GM18508 (cell line): ENCODE data around the gene CLDN4.

Experiments used
- ATAC-seq: cut with Tn5 transposase; IDR thresholded peaks from one replicate; pipeline ENCODE4 v1.9.1; 2021; ENCODE audit warnings: moderate number of reproducible peaks; ENCODE audit not compliant: insufficient read depth, unreplicated experiment

CLDN4 gene

GRCh38 chr7:73871163-73872011, 40.6 kb downstream of the CLDN4 start:
- ATAC-seq = no peak

- ATAC-seq = no peak
These were observed 41.5 kb downstream of the CLDN4 start for GRCh38 chr7:73872056-73872908.

GRCh38 chr7:73876361-73876760, 45.6 kb downstream of the CLDN4 start:
- no peak for ATAC-seq

GRCh38 chr7:73876973-73877372, 46.2 kb downstream of the CLDN4 start:
- ATAC-seq = no peak

GRCh38 chr7:73879977-73880681, 49.3 kb downstream of the CLDN4 start:
- no peak for ATAC-seq

- no peak for ATAC-seq
These were observed 50.0 kb downstream of the CLDN4 start for GRCh38 chr7:73880755-73881328.

- ATAC-seq = no peak
These were observed 50.7 kb downstream of the CLDN4 start for GRCh38 chr7:73881352-73882046.

GRCh38 chr7:73882047-73882402, 51.2 kb downstream of the CLDN4 start:
- no peak for ATAC-seq
